A673 (cell line): ENCODE measurements around the gene NKX6-2. TPM values are rescaled to one million over a fixed set of nuclear protein-coding genes. Genes with fewer than 3 reads are reported as not detected.

Source experiments
- BruUV-seq: library from RNA; stranded (reverse); fragments of 400-500 nt; replicated peaks from 2 replicates; lab custom pipeline; 2021; lab: Mats Ljungman, UMichigan
- CTCF ChIA-PET: fragments of 300-600 bp; sonication (Branson Sonifier 250); formaldehyde crosslinking; loops from one replicate; lab custom pipeline; 2022; ENCODE audit warnings: antibody characterized with exemption; lab: Charles Lee
- POLR2A ChIA-PET: fragments of 300-600 bp; sonication (Branson Sonifier 250); formaldehyde crosslinking; loops from one replicate; lab custom pipeline; 2022; ENCODE audit warnings: antibody characterized with exemption; ENCODE audit not compliant: low non-redundant PET; lab: Charles Lee
- DNase-seq: peaks from one replicate; pipeline ENCODE4 v3.0.0-alpha.2; 2015; ENCODE audit warnings: low spot score
- H3K27ac ChIP-seq: fragments of 200-600 bp; sonication (generic); 2 replicates; pipeline ENCODE4 v1.5.1; 2016; ENCODE audit warnings: mixed run types, low read depth, mild to moderate bottlenecking, mixed read lengths, antibody characterized with exemption, low read length; ENCODE audit not compliant: poor library complexity, severe bottlenecking
- H3K27me3 ChIP-seq: fragments of 200-600 bp; sonication (generic); replicated peaks from 2 replicates; pipeline ENCODE4 v1.6.1; 2017; ENCODE audit warnings: mixed run types, low read depth, mild to moderate bottlenecking, mixed read lengths, antibody characterized with exemption, low read length; ENCODE audit not compliant: insufficient read depth, poor library complexity
- H3K36me3 ChIP-seq: fragments of 200-600 bp; sonication (generic); 2 replicates; pipeline ENCODE4 v1.6.1; 2016; ENCODE audit warnings: mixed run types, mild to moderate bottlenecking, mixed read lengths, antibody characterized with exemption, low read length; ENCODE audit not compliant: insufficient read depth, poor library complexity, severe bottlenecking
- H3K4me1 ChIP-seq: fragments of 200-600 bp; sonication (generic); 2 replicates; pipeline ENCODE4 v1.6.1; 2017; ENCODE audit warnings: mixed run types, mild to moderate bottlenecking, mixed read lengths, antibody characterized with exemption, low read length; ENCODE audit not compliant: insufficient read depth, poor library complexity, severe bottlenecking
- H3K4me3 ChIP-seq: fragments of 200-600 bp; sonication (generic); 2 replicates; pipeline ENCODE4 v1.5.1; 2016; ENCODE audit warnings: low read depth, mixed run types, mild to moderate bottlenecking, mixed read lengths, low read length; ENCODE audit not compliant: poor library complexity, severe bottlenecking
- H3K9me3 ChIP-seq: fragments of 200-600 bp; sonication (generic); 2 replicates; pipeline ENCODE4 v1.6.1; 2016; ENCODE audit warnings: mixed run types, low read depth, mild to moderate bottlenecking, mixed read lengths, antibody characterized with exemption, low read length; ENCODE audit not compliant: poor library complexity, severe bottlenecking
- EZH2 ChIP-seq: fragments of 200-600 bp; sonication (generic); IDR thresholded peaks from 2 replicates; pipeline ENCODE4 v1.6.1; 2017; ENCODE audit warnings: borderline replicate concordance, low read depth, mild to moderate bottlenecking, mixed read lengths, antibody characterized with exemption, low read length; ENCODE audit not compliant: poor library complexity, severe bottlenecking
- intact Hi-C: fragments of 100-400 bp; cut with micrococcal nuclease; formaldehyde crosslinking; loops from one replicate; pipeline ENCODE4 v1.10.0; 2022; ENCODE audit not compliant: unreplicated experiment
- total RNA-seq: library from RNA; stranded (reverse); gene quantifications from 2 replicates; pipeline ENCODE4 v1.2.3, GENCODE V29; 2021
- TF ChIP-seq, protein P1 (sequence below): fragments of 300-800, 200-600 bp; sonication (generic); conservative IDR thresholded peaks from 2 replicates; pipeline ENCODE4 v1.5.1; 2017; ENCODE audit warnings: low read depth, mild to moderate bottlenecking, antibody characterized with exemption, low read length, moderate library complexity, mixed read lengths

The NKX6-2 gene
- total RNA-seq, 1 experiment from 2014 or later, result not detected

DNA sequence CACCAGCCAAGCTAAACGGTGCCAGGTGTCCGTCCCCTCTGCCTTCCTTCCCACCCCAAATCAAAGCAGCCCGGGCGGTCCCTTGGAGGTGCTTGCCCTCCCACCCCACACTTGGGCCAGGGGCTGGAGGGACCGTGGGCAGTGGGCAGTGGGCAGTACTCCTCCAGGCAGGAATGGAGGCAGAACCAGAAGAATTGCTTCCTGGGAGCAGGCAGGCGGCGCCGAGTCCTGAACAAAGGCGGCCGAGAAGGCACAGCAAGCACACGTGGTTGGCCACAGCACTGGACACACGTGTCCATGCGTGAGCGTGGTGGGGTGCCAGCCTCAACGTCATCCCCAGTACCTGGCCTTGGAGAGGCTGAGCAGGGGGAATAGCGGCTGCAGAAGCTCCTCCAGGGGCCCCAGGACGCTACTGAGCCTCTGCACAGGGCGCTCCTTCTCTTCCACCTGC is 48.4 kb upstream of the NKX6-2 start:
- H3K36me3 ChIP-seq, result no peaks in the 10 kb centered on the region
- H3K4me3 ChIP-seq, result no peak overlapping the region
- no peak overlapping the region for H3K27ac ChIP-seq
- no peaks in the 10 kb centered on the region for H3K4me1 ChIP-seq
- ChIA-PET POLR2A (no interaction called here), CTCF (no interaction called here)
- no peaks in the 10 kb centered on the region for H3K9me3 ChIP-seq
- DNase-seq, result no peak
- BruUV-seq, result no TSS peak
- peaks cover 59% of the 10 kb centered on the region for H3K27me3 ChIP-seq
- no peak for TF ChIP-seq EZH2
- TF ChIP-seq, protein P1, sequence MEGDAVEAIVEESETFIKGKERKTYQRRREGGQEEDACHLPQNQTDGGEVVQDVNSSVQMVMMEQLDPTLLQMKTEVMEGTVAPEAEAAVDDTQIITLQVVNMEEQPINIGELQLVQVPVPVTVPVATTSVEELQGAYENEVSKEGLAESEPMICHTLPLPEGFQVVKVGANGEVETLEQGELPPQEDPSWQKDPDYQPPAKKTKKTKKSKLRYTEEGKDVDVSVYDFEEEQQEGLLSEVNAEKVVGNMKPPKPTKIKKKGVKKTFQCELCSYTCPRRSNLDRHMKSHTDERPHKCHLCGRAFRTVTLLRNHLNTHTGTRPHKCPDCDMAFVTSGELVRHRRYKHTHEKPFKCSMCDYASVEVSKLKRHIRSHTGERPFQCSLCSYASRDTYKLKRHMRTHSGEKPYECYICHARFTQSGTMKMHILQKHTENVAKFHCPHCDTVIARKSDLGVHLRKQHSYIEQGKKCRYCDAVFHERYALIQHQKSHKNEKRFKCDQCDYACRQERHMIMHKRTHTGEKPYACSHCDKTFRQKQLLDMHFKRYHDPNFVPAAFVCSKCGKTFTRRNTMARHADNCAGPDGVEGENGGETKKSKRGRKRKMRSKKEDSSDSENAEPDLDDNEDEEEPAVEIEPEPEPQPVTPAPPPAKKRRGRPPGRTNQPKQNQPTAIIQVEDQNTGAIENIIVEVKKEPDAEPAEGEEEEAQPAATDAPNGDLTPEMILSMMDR, result no peak
- intact Hi-C loops, result loop anchor here (10.0 kb wide), 2 partner anchors 180 to 290 kb away; no protein-coding TSS in a partner anchor

DNA sequence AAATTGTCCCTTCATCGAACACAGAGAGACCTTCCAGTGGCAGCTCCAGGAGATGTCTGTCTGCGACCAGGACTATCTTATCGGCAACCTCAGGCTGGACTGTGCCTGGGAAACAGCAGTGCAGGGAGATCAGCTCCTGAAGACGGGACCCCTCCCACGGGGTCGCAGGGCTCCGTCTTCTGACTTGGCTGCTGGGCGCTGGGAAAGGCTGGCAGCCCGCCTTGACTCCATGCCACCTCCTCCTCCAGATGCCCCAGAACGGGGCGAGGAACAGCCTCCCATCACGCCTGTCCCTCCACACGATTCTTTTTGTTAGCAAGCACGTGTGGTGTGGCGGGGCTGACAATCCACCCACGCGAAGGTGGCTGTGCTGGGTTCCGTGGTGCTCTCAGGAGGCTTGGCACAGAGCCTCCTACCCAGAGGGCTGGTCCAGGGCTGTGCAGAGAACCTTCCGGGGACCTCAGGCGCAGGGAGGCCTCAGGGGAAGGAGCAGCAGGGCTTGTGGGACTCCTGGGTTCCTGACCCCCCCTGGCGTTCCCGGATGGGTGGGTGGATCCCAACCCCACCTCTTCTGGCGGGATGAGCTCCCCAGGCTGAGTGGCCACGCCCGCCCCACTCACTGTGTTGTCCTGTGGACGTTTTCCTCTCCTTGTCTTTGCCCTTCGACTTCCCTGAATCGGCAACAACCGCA is 47.6 kb upstream of the NKX6-2 start:
- CTCF ChIA-PET, result no interaction called here
- H3K4me1 ChIP-seq, result no peaks in the 10 kb centered on the region
- TF ChIP-seq, protein P1, result no peak
- TF ChIP-seq EZH2, result no peak
- BruUV-seq, result no TSS peak
- no peak overlapping the region for H3K4me3 ChIP-seq
- H3K36me3 ChIP-seq, result no peaks in the 10 kb centered on the region
- intact Hi-C loops, result loop anchor here (10.0 kb wide), 2 partner anchors 179 to 291 kb away; no protein-coding TSS in a partner anchor
- peaks cover 59% of the 10 kb centered on the region for H3K27me3 ChIP-seq
- no peak overlapping the region for H3K27ac ChIP-seq
- DNase-seq, result no peak
- no peaks in the 10 kb centered on the region for H3K9me3 ChIP-seq
- POLR2A ChIA-PET, result no interaction called here

DNA sequence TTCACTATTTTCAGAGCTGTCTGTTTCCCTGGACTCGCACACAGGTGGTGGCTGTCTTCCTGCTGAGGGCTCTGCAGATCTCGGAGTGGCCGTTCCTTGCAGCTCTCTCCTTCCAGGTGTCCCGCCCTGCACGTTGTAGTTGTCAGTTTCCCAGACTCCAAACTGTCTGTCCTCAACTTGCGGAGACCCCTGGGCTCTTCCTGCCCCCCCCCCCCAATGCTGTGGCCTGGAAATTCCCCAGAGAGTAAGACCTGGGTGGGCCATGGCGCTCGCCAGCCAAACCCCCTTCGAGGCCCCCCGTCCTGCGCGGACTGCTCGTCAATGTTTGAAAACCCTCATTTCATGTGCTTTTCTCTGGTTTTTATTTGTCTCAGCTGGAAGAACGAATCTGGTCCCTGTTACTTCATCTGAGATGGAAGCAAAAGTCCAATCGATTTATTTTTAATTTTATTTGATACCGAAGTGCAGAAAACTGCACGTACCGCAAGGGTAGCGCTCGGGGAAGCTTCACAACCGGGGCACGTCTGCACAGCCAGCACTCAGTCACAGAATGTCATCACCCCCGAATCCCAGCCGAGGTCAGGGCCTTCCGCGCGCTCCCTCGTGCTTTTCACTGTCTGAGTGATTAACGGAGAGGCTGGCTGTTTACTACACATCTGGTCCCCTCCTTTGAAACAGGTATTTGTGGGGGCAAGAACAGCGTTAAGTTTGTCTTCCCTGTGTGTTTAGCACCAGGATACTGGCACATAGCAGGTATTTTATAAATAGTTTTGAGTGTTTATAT is 46.4 kb upstream of the NKX6-2 start:
- BruUV-seq, result no TSS peak
- TF ChIP-seq EZH2, result no peak
- TF ChIP-seq, protein P1, result no peak
- Histone ChIP-seq H3K27ac (no peak overlapping the region), H3K4me1 (no peaks in the 10 kb centered on the region), H3K4me3 (no peak overlapping the region), H3K27me3 (peaks cover 60% of the 10 kb centered on the region), H3K36me3 (no peaks in the 10 kb centered on the region), H3K9me3 (no peaks in the 10 kb centered on the region)
- POLR2A ChIA-PET, result no interaction called here
- CTCF ChIA-PET, result no interaction called here
- no peak for DNase-seq
- intact Hi-C loops, result loop anchor here (10.0 kb wide), 2 partner anchors 178 to 292 kb away; no protein-coding TSS in a partner anchor
